SH-SY5Y (cell line): ENCODE results near the gene SAP30BP.

ENCODE experiments used
- GATA2 ChIP-seq: IDR thresholded peaks from 2 replicates; pipeline ENCODE4 v1.6.1; 2011; ENCODE audit warnings: mild to moderate bottlenecking, low read depth, low read length
- GATA3 ChIP-seq: IDR thresholded peaks from 2 replicates; pipeline ENCODE4 v1.6.1; 2011; ENCODE audit warnings: low read depth, mild to moderate bottlenecking, low read length, moderate library complexity

SAP30BP gene

GRCh38 chr17:75666959-75667790, at the start of gene SAP30BP, which contains the start of gene RECQL5:
SAP30BP (plus strand) TSS chr17:75667338; CDS start chr17:75667373, 35 bp downstream.
RECQL5 (minus strand) TSS chr17:75667154; CDS start chr17:75666557, 597 bp downstream.
- TF ChIP-seq GATA3 (no peak), GATA2 (no peak; the same call in 1 of the 2 replicates)

GRCh38 chr17:75617675-75618074, 49.5 kb upstream of the SAP30BP start:
- TF ChIP-seq GATA2 (no peak), GATA3 (no peak)

GRCh38 chr17:75619506-75620431, 47.4 kb upstream of the SAP30BP start:
- TF ChIP-seq GATA3 (no peak), GATA2 (no peak)

- no peak for TF ChIP-seq GATA3
- no peak for TF ChIP-seq GATA2
These were observed 45.6 kb upstream of the SAP30BP start for GRCh38 chr17:75621489-75621888.

DNA sequence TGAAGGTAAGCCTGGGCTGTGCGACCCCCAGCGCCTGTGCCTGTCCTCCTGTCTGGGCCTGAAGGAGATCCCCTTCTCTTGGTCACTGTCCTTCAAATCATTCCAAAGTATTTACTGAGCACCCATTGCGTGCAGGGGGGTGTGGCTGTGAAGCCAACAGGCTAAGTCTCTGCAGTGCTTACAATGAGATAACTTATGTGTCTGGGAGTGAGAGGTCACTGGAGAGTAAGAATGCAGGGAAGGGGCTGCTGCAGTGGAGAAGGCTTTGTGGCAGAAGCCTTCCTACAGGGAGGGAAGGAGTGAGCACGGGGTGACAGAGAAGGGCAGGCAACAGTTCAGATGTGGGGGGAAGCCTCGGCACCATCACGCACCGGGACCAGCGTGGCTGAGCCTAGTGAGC, 45.1 kb upstream of the SAP30BP start:
- TF ChIP-seq GATA3 (no peak), GATA2 (no peak)

DNA sequence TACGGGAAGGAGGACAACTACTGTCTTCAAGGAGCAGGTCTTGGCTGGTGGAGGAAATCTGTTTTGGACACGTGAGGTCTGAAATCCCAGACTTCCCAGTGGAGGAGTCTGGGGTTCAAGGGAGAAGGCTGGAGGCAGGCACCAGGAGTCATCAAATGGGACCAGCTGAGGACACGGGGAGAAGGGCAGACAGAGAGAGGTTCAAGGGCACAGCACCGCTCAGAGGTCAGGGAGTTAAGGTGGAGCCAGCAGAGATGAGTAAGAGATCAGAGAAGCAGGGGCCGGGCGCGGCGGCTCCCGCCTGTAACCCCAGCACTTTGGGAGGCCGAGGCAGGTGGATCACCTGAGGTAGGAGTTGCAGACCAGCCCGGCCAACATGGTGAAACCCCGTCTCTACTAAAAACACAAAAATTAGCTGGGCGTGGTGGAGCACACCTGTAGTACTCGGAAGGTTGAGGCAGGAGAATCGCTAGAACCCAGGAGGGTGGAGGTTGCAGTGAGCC, 44.3 kb upstream of the SAP30BP start:
- TF ChIP-seq GATA2 (no peak), GATA3 (no peak)

- TF ChIP-seq GATA2 (no peak), GATA3 (no peak)
These were observed 43.8 kb upstream of the SAP30BP start for GRCh38 chr17:75623386-75623785.

- no peak for TF ChIP-seq GATA3
- TF ChIP-seq GATA2: no peak
These were observed 43.1 kb upstream of the SAP30BP start for GRCh38 chr17:75624021-75624420.

- TF ChIP-seq GATA3 (no peak), GATA2 (no peak)
These were observed 42.3 kb upstream of the SAP30BP start for GRCh38 chr17:75624714-75625345.

DNA sequence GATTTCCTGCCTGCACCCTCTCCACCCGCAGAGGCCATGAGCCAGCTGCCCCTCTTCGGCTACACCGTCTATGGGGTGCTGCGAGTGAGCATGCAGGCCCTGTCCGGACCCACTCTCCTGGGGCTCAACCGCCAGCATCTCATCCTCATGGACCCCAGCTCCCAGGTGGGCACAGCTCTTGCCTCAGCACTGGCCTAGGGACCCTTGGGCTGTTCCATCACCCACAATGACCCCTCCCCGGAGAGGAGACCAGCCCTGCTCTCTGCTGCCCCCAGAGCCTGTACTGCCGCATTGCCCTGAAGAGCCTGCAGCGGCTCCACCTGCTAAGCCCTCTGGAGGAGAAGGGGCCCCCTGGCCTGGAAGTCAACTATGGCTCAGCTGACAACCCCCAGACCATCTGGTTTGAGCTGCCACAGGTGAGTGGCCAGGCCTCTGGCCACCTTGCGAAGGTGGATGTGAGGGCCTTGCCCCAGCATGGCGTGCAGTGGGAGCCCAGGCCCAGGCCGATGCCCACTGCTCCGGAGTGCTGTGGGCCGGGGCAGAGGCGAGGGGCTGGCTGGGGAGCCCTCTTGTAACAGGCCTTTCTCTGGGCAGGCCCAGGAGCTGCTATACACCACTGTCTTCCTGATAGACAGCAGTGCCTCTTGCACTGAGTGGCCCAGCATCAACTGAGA, 41.2 kb upstream of the SAP30BP start:
- TF ChIP-seq GATA3 (no peak), GATA2 (no peak)

- TF ChIP-seq GATA2: no peak
- TF ChIP-seq GATA3: no peak
These were observed 40.6 kb upstream of the SAP30BP start for GRCh38 chr17:75626496-75627038.

DNA sequence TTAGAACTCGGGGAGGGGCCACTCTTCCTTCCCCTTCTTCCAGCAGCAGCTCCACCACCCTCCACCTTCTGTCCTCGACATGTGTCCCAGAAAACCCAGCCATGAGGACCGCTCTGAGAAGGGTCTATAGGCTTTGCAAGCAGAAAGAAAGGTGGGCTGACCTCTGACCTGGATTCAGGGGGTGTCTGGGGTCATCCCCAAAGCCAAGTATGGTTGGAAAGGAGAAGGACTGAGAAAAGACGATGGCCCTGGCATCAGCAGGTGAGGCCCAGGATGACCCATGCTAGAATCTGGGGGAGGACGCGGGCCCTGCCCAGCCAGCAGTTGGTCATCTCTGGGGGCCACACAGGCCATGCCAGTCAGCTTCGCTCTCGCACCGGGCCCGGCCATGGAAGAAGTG, 40.0 kb upstream of the SAP30BP start:
- no peak for TF ChIP-seq GATA2
- TF ChIP-seq GATA3: no peak

DNA sequence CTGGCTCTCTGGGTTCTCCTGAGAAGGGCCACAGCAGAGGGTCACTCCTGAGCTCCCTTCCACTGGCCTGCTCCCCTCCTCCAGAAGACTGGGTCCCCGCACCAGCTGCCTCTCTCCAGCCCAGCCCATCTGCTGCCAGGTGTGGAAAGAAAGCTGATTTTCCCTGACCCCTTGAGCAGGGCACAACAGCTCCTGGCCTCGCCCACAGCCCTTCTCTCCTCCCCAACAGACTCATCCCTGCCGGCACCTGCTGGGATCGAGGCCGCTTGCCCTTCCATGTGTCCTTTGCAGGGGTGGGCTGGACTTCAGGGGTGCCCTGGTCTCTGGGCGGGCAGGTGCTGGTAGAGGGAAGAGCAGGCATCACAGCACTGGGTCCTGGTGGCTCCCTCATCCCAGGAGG, 38.7 kb upstream of the SAP30BP start:
- TF ChIP-seq GATA3: no peak
- no peak for TF ChIP-seq GATA2
